SK-N-SH (cell line): ENCODE results near the gene FAM20A. TPM values are rescaled to one million over a fixed set of nuclear protein-coding genes. Genes with fewer than 3 reads are reported as not detected.

Source experiments
- CTCF ChIA-PET: fragments of 300-600, 350-600 bp; formaldehyde crosslinking; extraction: SDS; loops from one replicate; lab custom pipeline; 2021; lab: Yijun Ruan, JAX
- POLR2A ChIA-PET: fragments of 350-600 bp; sonication (Branson Sonifier 250); formaldehyde crosslinking; extraction: SDS; loops from one replicate; lab custom pipeline; 2020; ENCODE audit warnings: antibody characterized with exemption, inconsistent platforms; lab: Yijun Ruan, JAX
- DNase-seq: peaks from one replicate; pipeline ENCODE4 v3.0.0; 2012
- H2AFZ ChIP-seq: fragments of 200-600 bp; sonication (generic); 2 replicates; pipeline ENCODE4 v1.8.1; 2016; ENCODE audit warnings: antibody characterized with exemption, mild to moderate bottlenecking, low read depth
- H3F3A ChIP-seq: fragments of 200-600 bp; sonication (generic); replicated peaks from 2 replicates; pipeline ENCODE3; 2016; ENCODE audit warnings: antibody characterized with exemption, mild to moderate bottlenecking; ENCODE audit not compliant: insufficient read depth
- H3K27ac ChIP-seq, 2 experiments: fragments of 200-500 bp in 1 of 2; fragments of 200-600 bp in 1 of 2; sonication (Bioruptor generic) in 1 of 2; sonication (generic), shearing (Covaris generic) in 1 of 2; 2 replicates each; pipeline versions ENCODE4 v1.5.1 to v1.6.1; 2014 to 2016; ENCODE audit warnings: low read depth in 2 of 2, inconsistent platforms in 1 of 2, low read length in 1 of 2, mild to moderate bottlenecking in 1 of 2, mixed read lengths in 1 of 2
- H3K27me3 ChIP-seq: fragments of 200-600 bp; sonication (generic), shearing (Covaris generic); 2 replicates; pipeline ENCODE4 v1.6.1; 2016; ENCODE audit warnings: mixed run types; ENCODE audit not compliant: insufficient read depth
- H3K36me3 ChIP-seq, 2 experiments: fragments of 200-500 bp in 1 of 2; fragments of 200-600 bp in 1 of 2; sonication (Bioruptor generic) in 1 of 2; sonication (generic) in 1 of 2; replicated peaks in 1 of 2; 2 replicates each; pipeline versions ENCODE3 to v1.5.1; 2014 to 2016; ENCODE audit warnings: low read length in 1 of 2, mild to moderate bottlenecking in 1 of 2; ENCODE audit not compliant: insufficient read depth in 2 of 2, control insufficient read depth in 1 of 2
- H3K4me1 ChIP-seq, 2 experiments: fragments of 200-500 bp in 1 of 2; fragments of 200-600 bp in 1 of 2; sonication (Bioruptor generic) in 1 of 2; sonication (generic), shearing (Covaris generic) in 1 of 2; 2 replicates each; pipeline versions ENCODE4 v1.5.1 to v1.6.1; 2014 to 2016; ENCODE audit warnings: low read depth in 1 of 2, low read length in 1 of 2, mixed run types in 1 of 2; ENCODE audit not compliant: insufficient read depth in 2 of 2, control insufficient read depth in 1 of 2
- H3K4me2 ChIP-seq: fragments of 200-600 bp; sonication (generic), shearing (Covaris generic); 2 replicates; pipeline ENCODE4 v1.6.1; 2017; ENCODE audit warnings: mixed run types
- H3K4me3 ChIP-seq, 2 experiments: fragments of 200-500 bp in 1 of 2; fragments of 200-600 bp in 1 of 2; sonication (Bioruptor generic) in 1 of 2; sonication (generic), shearing (Covaris generic) in 1 of 2; 2 replicates each; pipeline versions ENCODE4 v1.5.1 to v1.8.1; 2014 to 2016; ENCODE audit warnings: low read depth in 2 of 2, inconsistent platforms in 1 of 2, low read length in 1 of 2, mild to moderate bottlenecking in 1 of 2, mixed read lengths in 1 of 2, moderate library complexity in 1 of 2
- H3K79me2 ChIP-seq: fragments of 200-600 bp; sonication (generic); 2 replicates; pipeline ENCODE4 v1.8.1; 2017; ENCODE audit warnings: mild to moderate bottlenecking; ENCODE audit not compliant: insufficient read depth
- H3K9ac ChIP-seq: fragments of 200-600 bp; sonication (generic); 2 replicates; pipeline ENCODE4 v1.6.1; 2017; ENCODE audit warnings: mixed run types
- H3K9me2 ChIP-seq: fragments of 200-600 bp; sonication (generic); 2 replicates; pipeline ENCODE4 v1.6.1; 2017; ENCODE audit warnings: mixed run types
- H3K9me3 ChIP-seq: fragments of 200-600 bp; sonication (generic); 2 replicates; pipeline ENCODE4 v1.6.1; 2017; ENCODE audit warnings: mixed run types, mild to moderate bottlenecking, moderate library complexity
- H4K20me1 ChIP-seq: fragments of 200-600 bp; sonication (generic); 2 replicates; pipeline ENCODE4 v1.6.1; 2017; ENCODE audit warnings: mild to moderate bottlenecking, mixed run types; ENCODE audit not compliant: insufficient read depth
- CHD2 ChIP-seq: fragments of 150-350 bp; IDR thresholded peaks from 2 replicates; pipeline ENCODE4 v1.6.1; 2018; ENCODE audit warnings: low read length; ENCODE audit not compliant: partially characterized antibody
- CTCF ChIP-seq: fragments of 200-600 bp; sonication (generic); IDR thresholded peaks from 2 replicates; pipeline ENCODE4 v1.6.1; 2017; ENCODE audit warnings: antibody characterized with exemption, mild to moderate bottlenecking, moderate library complexity
- ELF1 ChIP-seq: IDR thresholded peaks from 2 replicates; pipeline ENCODE4 v1.4.0; 2012
- EP300 ChIP-seq, 2 experiments: IDR thresholded peaks; 2 replicates each; pipeline versions ENCODE4 v1.4.0 to v1.6.1; 2012; ENCODE audit warnings: borderline replicate concordance in 1 of 2, low read depth in 1 of 2, low read length in 1 of 2
- EZH2phosphoT487 ChIP-seq: fragments of 200-600 bp; sonication (generic); IDR thresholded peaks from 2 replicates; pipeline ENCODE4 v1.6.1; 2017; ENCODE audit warnings: low read depth, mixed run types, mild to moderate bottlenecking, antibody characterized with exemption, moderate library complexity, borderline replicate concordance
- GABPA ChIP-seq: IDR thresholded peaks from 2 replicates; pipeline ENCODE4 v1.4.0; 2012; ENCODE audit warnings: low read depth, mild to moderate bottlenecking
- GATA2 ChIP-seq: sonication (generic); formaldehyde crosslinking; IDR thresholded peaks from 2 replicates; pipeline ENCODE4 v1.5.0; 2020; ENCODE audit warnings: mild to moderate bottlenecking, missing genetic modification reagents
- IRF3 ChIP-seq: fragments of 150-350 bp; IDR thresholded peaks from 2 replicates; pipeline ENCODE4 v1.6.1; 2016; ENCODE audit warnings: mild to moderate bottlenecking, low read depth, low read length
- JUND ChIP-seq: IDR thresholded peaks from 2 replicates; pipeline ENCODE4 v1.4.0; 2012
- PBX3 ChIP-seq: IDR thresholded peaks from 2 replicates; pipeline ENCODE4; 2012
- POLR2AphosphoS5 ChIP-seq: IDR thresholded peaks from 2 replicates; pipeline ENCODE4 v1.6.1; 2012; ENCODE audit warnings: low read depth, low read length
- RFX5 ChIP-seq: IDR thresholded peaks from 2 replicates; pipeline ENCODE4 v1.6.1; 2012; ENCODE audit warnings: mild to moderate bottlenecking, improper control_type of control experiment, low read length
- USF1 ChIP-seq: IDR thresholded peaks from 2 replicates; pipeline ENCODE4 v1.4.0; 2012; ENCODE audit warnings: low read depth, borderline replicate concordance
- USF2 ChIP-seq: fragments of 150-350 bp; IDR thresholded peaks from 2 replicates; pipeline ENCODE4 v1.6.1; 2017; ENCODE audit warnings: antibody characterized with exemption, low read length, low read depth, borderline replicate concordance
- YY1 ChIP-seq: IDR thresholded peaks from 2 replicates; pipeline ENCODE4 v1.4.0; 2012; ENCODE audit warnings: low read depth, mild to moderate bottlenecking
- WGBS: methylation state at CpG from one replicate; pipeline ENCODE4 v1.1.6; 2017; ENCODE audit warnings: low lambda C conversion rate; 5-methylcytosine and 5-hydroxymethylcytosine counted together
- polyA plus RNA-seq, 3 experiments: library from polyadenylated mRNA; depleted of rRNA; stranded (reverse); fragments of >200 nt; gene quantifications; 2 replicates each; pipeline ENCODE4 v1.2.3, GENCODE V29; 2012

FAM20A gene
- polyA plus RNA-seq, 1 of the 3 experiments (the other 2 are of a cell fraction), result not detected

- no peaks in the 10 kb centered on the region for H3K4me1 ChIP-seq
- DNase-seq, result no peak
- no peaks in the 10 kb centered on the region for H3K9me3 ChIP-seq
- no peaks in the 10 kb centered on the region for H3K27me3 ChIP-seq
- H3K27ac ChIP-seq, result no peak overlapping the region
- H2AFZ ChIP-seq, result no peak overlapping the region
- H3K36me3 ChIP-seq, result no peaks in the 10 kb centered on the region
- H4K20me1 ChIP-seq, result no peaks in the 10 kb centered on the region
- TF ChIP-seq IRF3, result no peak
- TF ChIP-seq GABPA, result no peak
- TF ChIP-seq PBX3, result no peak
- no peak for TF ChIP-seq GATA2 (CRISPR knock-in tag)
- no peak for TF ChIP-seq RFX5
- TF ChIP-seq POLR2AphosphoS5, result no peak
- no peak for TF ChIP-seq CTCF
- TF ChIP-seq JUND, result no peak
- H3F3A ChIP-seq, result no peaks in the 10 kb centered on the region
- WGBS, result 30% methylated on average over 1 of the region's 1 CpG
- ChIA-PET CTCF (no interaction called here), POLR2A (no interaction called here)
- no peaks in the 10 kb centered on the region for H3K9me2 ChIP-seq
- no peaks in the 10 kb centered on the region for H3K79me2 ChIP-seq
- no peak overlapping the region for H3K9ac ChIP-seq
- H3K4me2 ChIP-seq, result no peak overlapping the region
- no peak overlapping the region for H3K4me3 ChIP-seq
Measured at GRCh38 chr17:68573338-68573737, 27.8 kb downstream of the FAM20A start.

GRCh38 chr17:68572138-68572842, 28.9 kb downstream of the FAM20A start:
- no peaks in the 10 kb centered on the region for H3K9me2 ChIP-seq
- H3K27me3 ChIP-seq, result no peaks in the 10 kb centered on the region
- H3K9me3 ChIP-seq, result no peaks in the 10 kb centered on the region
- H3K36me3 ChIP-seq, result no peaks in the 10 kb centered on the region
- no peaks in the 10 kb centered on the region for H3K79me2 ChIP-seq
- DNase-seq, result no peak
- 45% methylated on average over 6 of the region's 6 CpGs for WGBS
- H3F3A ChIP-seq, result no peaks in the 10 kb centered on the region
- no peak overlapping the region for H3K27ac ChIP-seq
- H3K4me3 ChIP-seq, result no peak overlapping the region
- ChIA-PET POLR2A (no interaction called here), CTCF (interaction anchor here (0.8 kb wide), 1 partner anchor 615 kb away, joined by 3 read pairs; no protein-coding TSS in a partner anchor)
- H3K4me2 ChIP-seq, result no peak overlapping the region
- no peaks in the 10 kb centered on the region for H4K20me1 ChIP-seq
- H2AFZ ChIP-seq, result no peak overlapping the region
- no peaks in the 10 kb centered on the region for H3K4me1 ChIP-seq
- H3K9ac ChIP-seq, result no peak overlapping the region
- no peak for TF ChIP-seq USF1
- no peak for TF ChIP-seq PBX3
- no peak for TF ChIP-seq CHD2
- TF ChIP-seq ELF1, result no peak
- TF ChIP-seq EZH2phosphoT487, result no peak
- TF ChIP-seq CTCF, result no peak
- TF ChIP-seq USF2, result no peak
- TF ChIP-seq YY1, result no peak
- TF ChIP-seq EP300 (IDR thresholded peaks at IDR 0.05; ENCODE audit: borderline replicate concordance in 1 of 2, low read depth in 1 of 2, low read length in 1 of 2), result no peak
